Neural cell (in vitro differentiated cells): Measurements from ENCODE around the gene CFAP92. TPM values are rescaled to one million over a fixed set of nuclear protein-coding genes. Genes with fewer than 3 reads are reported as not detected.

Experiments
- H2AFZ ChIP-seq: fragments of 200-600, 300-800 bp; sonication (generic), shearing (Covaris generic); 2 replicates; pipeline ENCODE4 v1.6.0; 2014; ENCODE audit warnings: low read depth, mild to moderate bottlenecking, antibody characterized with exemption, low read length, moderate library complexity
- H3F3A ChIP-seq: fragments of 200-600 bp; shearing (Covaris generic); 2 replicates; pipeline ENCODE4 v1.6.1; 2016; ENCODE audit warnings: mild to moderate bottlenecking, moderate library complexity, mixed read lengths, antibody characterized with exemption, low read length; ENCODE audit not compliant: insufficient read depth, poor library complexity, severe bottlenecking
- H3K27ac ChIP-seq: fragments of 200-600, 300-800 bp; sonication (generic), shearing (Covaris generic); 2 replicates; pipeline ENCODE4 v1.5.1; 2014; ENCODE audit warnings: mild to moderate bottlenecking, low read length, moderate library complexity
- H3K27me3 ChIP-seq: fragments of 300-800, 200-600 bp; sonication (generic), shearing (Covaris generic); 2 replicates; pipeline ENCODE4 v1.6.0; 2014; ENCODE audit warnings: mild to moderate bottlenecking, low read depth, low read length, moderate library complexity; ENCODE audit not compliant: insufficient read depth
- H3K36me3 ChIP-seq: fragments of 300-800, 200-600 bp; sonication (generic), shearing (Covaris generic); 2 replicates; pipeline ENCODE4 v1.5.1; 2014; ENCODE audit warnings: mild to moderate bottlenecking, antibody characterized with exemption, low read length, moderate library complexity; ENCODE audit not compliant: insufficient read depth
- H3K4me2 ChIP-seq: fragments of 300-800, 200-600 bp; sonication (generic), shearing (Covaris generic); 2 replicates; pipeline ENCODE4 v1.6.0; 2014; ENCODE audit warnings: mild to moderate bottlenecking, low read length
- H3K4me3 ChIP-seq: fragments of 300-800, 200-600 bp; sonication (generic), shearing (Covaris generic); 2 replicates; pipeline ENCODE4 v1.5.1; 2014; ENCODE audit warnings: mild to moderate bottlenecking, low read length, moderate library complexity
- H3K79me2 ChIP-seq: fragments of 200-600 bp; shearing (Covaris generic); replicated peaks from 2 replicates; pipeline ENCODE4 v1.6.0; 2014; ENCODE audit warnings: mild to moderate bottlenecking, low read length, moderate library complexity; ENCODE audit not compliant: insufficient read depth
- H3K9ac ChIP-seq: fragments of 300-800, 200-600 bp; sonication (generic), shearing (Covaris generic); 2 replicates; pipeline ENCODE4 v1.6.1; 2016; ENCODE audit warnings: mild to moderate bottlenecking, low read length, mixed read lengths
- H3K9me2 ChIP-seq: fragments of 200-600 bp; shearing (Covaris generic); 2 replicates; pipeline ENCODE4 v1.6.1; 2016; ENCODE audit warnings: mild to moderate bottlenecking, low read length, mixed read lengths; ENCODE audit not compliant: insufficient read depth
- H3K9me3 ChIP-seq: fragments of 200-600, 300-800 bp; sonication (generic), shearing (Covaris generic); 2 replicates; pipeline ENCODE4 v1.6.1; 2016; ENCODE audit warnings: mild to moderate bottlenecking, mixed run types, low read length, moderate library complexity, mixed read lengths
- H4K20me1 ChIP-seq: fragments of 200-600 bp; shearing (Covaris generic); 2 replicates; pipeline ENCODE4 v1.6.1; 2016; ENCODE audit warnings: mild to moderate bottlenecking, mixed run types; ENCODE audit not compliant: insufficient read depth
- EP300 ChIP-seq: fragments of 450-650 bp; conservative IDR thresholded peaks from 2 replicates; pipeline ENCODE4 v1.6.1; 2014; ENCODE audit warnings: antibody characterized with exemption, mild to moderate bottlenecking, moderate library complexity; ENCODE audit not compliant: poor library complexity, severe bottlenecking
- EZH2 ChIP-seq: fragments of 200-600, 300-800 bp; shearing (Covaris generic), sonication (generic); IDR thresholded peaks from 2 replicates; pipeline ENCODE4 v1.6.1; 2014; ENCODE audit warnings: antibody characterized with exemption, low read length, borderline replicate concordance, mild to moderate bottlenecking; ENCODE audit not compliant: insufficient read depth, poor library complexity, severe bottlenecking
- MXI1 ChIP-seq: fragments of 450-650 bp; conservative IDR thresholded peaks from 2 replicates; pipeline ENCODE4 v1.6.1; 2014; ENCODE audit warnings: antibody characterized with exemption, mild to moderate bottlenecking; ENCODE audit not compliant: poor library complexity, severe bottlenecking
- POLR2AphosphoS5 ChIP-seq: IDR thresholded peaks from 2 replicates; pipeline ENCODE4 v1.6.1; 2012
- RAD21 ChIP-seq: fragments of 450-650 bp; conservative IDR thresholded peaks from 2 replicates; pipeline ENCODE4 v1.6.1; 2014; ENCODE audit warnings: antibody characterized with exemption, mild to moderate bottlenecking, moderate library complexity
- SMC3 ChIP-seq: fragments of 450-650 bp; conservative IDR thresholded peaks from 2 replicates; pipeline ENCODE4 v1.6.1; 2014; ENCODE audit warnings: antibody characterized with exemption, mild to moderate bottlenecking, moderate library complexity; ENCODE audit not compliant: poor library complexity
- TAF1 ChIP-seq: IDR thresholded peaks from 2 replicates; pipeline ENCODE4 v1.6.1; 2012; ENCODE audit warnings: low read depth
- polyA plus RNA-seq: library from polyadenylated mRNA; depleted of rRNA; stranded (reverse); fragments of >200 nt; gene quantifications from 2 replicates; pipeline ENCODE4 v1.2.3, GENCODE V29; 2014
- TF ChIP-seq, protein P1 (sequence below): fragments of 450-650 bp; IDR thresholded peaks from 2 replicates; pipeline ENCODE4 v1.5.1; 2014; ENCODE audit warnings: antibody characterized with exemption, mild to moderate bottlenecking, moderate library complexity; ENCODE audit not compliant: poor library complexity, severe bottlenecking
- TF ChIP-seq, protein P2 (sequence below): IDR thresholded peaks from 2 replicates; pipeline ENCODE4 v1.6.1; 2012; ENCODE audit warnings: borderline replicate concordance

CFAP92 gene
- polyA plus RNA-seq, 1 donor from 2014 or later: 0.69 TPM

DNA sequence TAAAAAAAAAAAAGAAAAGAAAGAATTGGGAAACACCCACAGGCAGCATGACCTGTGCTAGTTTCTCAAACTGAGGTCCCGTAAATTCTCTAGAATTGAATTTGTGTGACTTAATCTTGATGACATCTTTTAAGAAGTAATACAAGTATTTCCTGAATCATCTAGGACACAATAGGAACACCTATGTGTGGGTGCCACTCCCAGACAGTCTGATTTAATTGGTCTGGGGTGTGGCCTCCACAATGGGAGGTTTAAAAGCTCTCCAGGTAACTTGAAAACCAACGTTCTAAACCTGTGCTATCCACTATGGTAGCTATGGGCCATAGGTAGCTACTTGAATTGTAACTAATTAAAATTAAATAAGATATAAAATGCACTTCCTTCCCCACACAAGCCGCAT lies 28.1 kb downstream of the CFAP92 start:
- H3K27ac ChIP-seq: no peak overlapping the region
- no peaks in the 10 kb centered on the region for H3K36me3 ChIP-seq
- H3K4me2 ChIP-seq: no peak overlapping the region
- H3F3A ChIP-seq: no peaks in the 10 kb centered on the region
- H3K9me2 ChIP-seq: no peaks in the 10 kb centered on the region
- H4K20me1 ChIP-seq: no peaks in the 10 kb centered on the region
- no peaks in the 10 kb centered on the region for H3K27me3 ChIP-seq
- no peaks in the 10 kb centered on the region for H3K9me3 ChIP-seq
- TF ChIP-seq RAD21 (no peak), POLR2AphosphoS5 (no peak)
- TF ChIP-seq, protein P1, sequence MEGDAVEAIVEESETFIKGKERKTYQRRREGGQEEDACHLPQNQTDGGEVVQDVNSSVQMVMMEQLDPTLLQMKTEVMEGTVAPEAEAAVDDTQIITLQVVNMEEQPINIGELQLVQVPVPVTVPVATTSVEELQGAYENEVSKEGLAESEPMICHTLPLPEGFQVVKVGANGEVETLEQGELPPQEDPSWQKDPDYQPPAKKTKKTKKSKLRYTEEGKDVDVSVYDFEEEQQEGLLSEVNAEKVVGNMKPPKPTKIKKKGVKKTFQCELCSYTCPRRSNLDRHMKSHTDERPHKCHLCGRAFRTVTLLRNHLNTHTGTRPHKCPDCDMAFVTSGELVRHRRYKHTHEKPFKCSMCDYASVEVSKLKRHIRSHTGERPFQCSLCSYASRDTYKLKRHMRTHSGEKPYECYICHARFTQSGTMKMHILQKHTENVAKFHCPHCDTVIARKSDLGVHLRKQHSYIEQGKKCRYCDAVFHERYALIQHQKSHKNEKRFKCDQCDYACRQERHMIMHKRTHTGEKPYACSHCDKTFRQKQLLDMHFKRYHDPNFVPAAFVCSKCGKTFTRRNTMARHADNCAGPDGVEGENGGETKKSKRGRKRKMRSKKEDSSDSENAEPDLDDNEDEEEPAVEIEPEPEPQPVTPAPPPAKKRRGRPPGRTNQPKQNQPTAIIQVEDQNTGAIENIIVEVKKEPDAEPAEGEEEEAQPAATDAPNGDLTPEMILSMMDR: no peak
- no peaks in the 10 kb centered on the region for H3K79me2 ChIP-seq
- no peak overlapping the region for H3K9ac ChIP-seq
- H3K4me3 ChIP-seq: no peak overlapping the region
- H2AFZ ChIP-seq: no peak overlapping the region

DNA sequence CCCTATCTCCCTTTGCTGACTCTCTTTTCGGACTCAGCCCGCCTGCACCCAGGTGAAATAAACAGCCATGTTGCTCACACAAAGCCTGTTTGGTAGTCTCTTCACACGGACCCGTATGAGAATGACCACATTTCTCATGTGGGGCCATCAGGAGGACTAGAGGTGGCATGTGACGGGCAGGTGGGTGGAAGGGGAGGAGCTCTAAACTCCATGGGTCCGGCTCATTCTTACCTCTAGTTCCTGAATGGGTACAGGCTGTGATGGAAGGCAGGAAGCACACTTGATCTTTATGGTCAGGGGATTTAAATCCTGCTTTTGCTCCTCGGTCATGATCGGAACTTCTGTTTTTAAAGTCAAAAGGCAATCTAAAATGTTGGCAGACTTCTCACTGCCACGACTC lies 28.6 kb downstream of the CFAP92 start:
- no peak overlapping the region for H3K9ac ChIP-seq
- no peak overlapping the region for H2AFZ ChIP-seq
- H4K20me1 ChIP-seq: no peaks in the 10 kb centered on the region
- no peak overlapping the region for H3K27ac ChIP-seq
- H3K79me2 ChIP-seq: no peaks in the 10 kb centered on the region
- H3K4me3 ChIP-seq: no peak overlapping the region
- no peak overlapping the region for H3K4me2 ChIP-seq
- no peaks in the 10 kb centered on the region for H3K27me3 ChIP-seq
- H3K9me2 ChIP-seq: no peaks in the 10 kb centered on the region
- no peaks in the 10 kb centered on the region for H3K36me3 ChIP-seq
- TF ChIP-seq POLR2AphosphoS5 (no peak), SMC3 (no peak), TAF1 (no peak), RAD21 (no peak), EP300 (no peak), EZH2 (no peak), MXI1 (no peak)
- TF ChIP-seq, protein P2, sequence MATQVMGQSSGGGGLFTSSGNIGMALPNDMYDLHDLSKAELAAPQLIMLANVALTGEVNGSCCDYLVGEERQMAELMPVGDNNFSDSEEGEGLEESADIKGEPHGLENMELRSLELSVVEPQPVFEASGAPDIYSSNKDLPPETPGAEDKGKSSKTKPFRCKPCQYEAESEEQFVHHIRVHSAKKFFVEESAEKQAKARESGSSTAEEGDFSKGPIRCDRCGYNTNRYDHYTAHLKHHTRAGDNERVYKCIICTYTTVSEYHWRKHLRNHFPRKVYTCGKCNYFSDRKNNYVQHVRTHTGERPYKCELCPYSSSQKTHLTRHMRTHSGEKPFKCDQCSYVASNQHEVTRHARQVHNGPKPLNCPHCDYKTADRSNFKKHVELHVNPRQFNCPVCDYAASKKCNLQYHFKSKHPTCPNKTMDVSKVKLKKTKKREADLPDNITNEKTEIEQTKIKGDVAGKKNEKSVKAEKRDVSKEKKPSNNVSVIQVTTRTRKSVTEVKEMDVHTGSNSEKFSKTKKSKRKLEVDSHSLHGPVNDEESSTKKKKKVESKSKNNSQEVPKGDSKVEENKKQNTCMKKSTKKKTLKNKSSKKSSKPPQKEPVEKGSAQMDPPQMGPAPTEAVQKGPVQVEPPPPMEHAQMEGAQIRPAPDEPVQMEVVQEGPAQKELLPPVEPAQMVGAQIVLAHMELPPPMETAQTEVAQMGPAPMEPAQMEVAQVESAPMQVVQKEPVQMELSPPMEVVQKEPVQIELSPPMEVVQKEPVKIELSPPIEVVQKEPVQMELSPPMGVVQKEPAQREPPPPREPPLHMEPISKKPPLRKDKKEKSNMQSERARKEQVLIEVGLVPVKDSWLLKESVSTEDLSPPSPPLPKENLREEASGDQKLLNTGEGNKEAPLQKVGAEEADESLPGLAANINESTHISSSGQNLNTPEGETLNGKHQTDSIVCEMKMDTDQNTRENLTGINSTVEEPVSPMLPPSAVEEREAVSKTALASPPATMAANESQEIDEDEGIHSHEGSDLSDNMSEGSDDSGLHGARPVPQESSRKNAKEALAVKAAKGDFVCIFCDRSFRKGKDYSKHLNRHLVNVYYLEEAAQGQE: no peak
- TF ChIP-seq, protein P1: no peak
- H3F3A ChIP-seq: no peaks in the 10 kb centered on the region
- no peaks in the 10 kb centered on the region for H3K9me3 ChIP-seq
